ENCODE data around the gene ZFP69. TPM values are rescaled to one million over a fixed set of nuclear protein-coding genes. Genes with fewer than 3 reads are reported as not detected.
"Not testable (repeated sequence)": the region's sequence is repeated elsewhere in the genome, so short reads cannot be mapped to it uniquely, and the experiment has no call there.

The ZFP69 gene
- total RNA-seq, 4 donors from 2014 or later = 0.92 to 4.8 (median 3.0) TPM

DNA sequence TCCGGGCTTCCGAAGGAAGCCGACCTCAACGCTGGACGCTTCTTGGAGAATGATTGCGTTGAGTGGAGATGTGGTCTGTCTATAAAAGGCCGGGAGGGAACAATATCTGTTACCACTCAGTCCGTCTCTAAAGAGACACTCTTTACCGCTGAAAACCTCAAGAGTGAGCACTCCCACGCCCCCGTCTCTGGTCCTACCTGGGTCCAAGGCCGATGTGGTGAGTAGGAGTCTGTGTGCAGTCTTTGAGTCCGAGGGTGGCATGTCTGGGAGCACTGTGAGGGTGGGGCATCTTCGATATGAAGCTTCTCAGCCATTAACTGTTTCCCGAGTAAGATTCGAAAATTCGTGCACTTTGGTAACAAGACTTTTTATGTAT, 576 bp downstream of the ZFP69 start:
- peak overlapping the region; percentile 27 to 73 (median 62) for H3K4me3 ChIP-seq (replicated peaks in 1 of 3)
- intact Hi-C loops (cut with DNase I) = no loop called here
- peak in 1 of 2 donors; percentile 3 for DNase-seq
- H3K36me3 ChIP-seq = no peaks in the 10 kb centered on the region
- H3K9me3 ChIP-seq = no peaks in the 10 kb centered on the region
- no peaks in the 10 kb centered on the region for H3K27me3 ChIP-seq
- H3K27ac ChIP-seq = peak overlapping the region in 2 of 3 donors; percentile 0 to 2
- 2 to 3% methylated on average over 11 to 14 of the region's 17 CpGs for WGBS, 2 donors
- H3K4me1 ChIP-seq = no peaks in the 10 kb centered on the region
- TF ChIP-seq, protein P1, sequence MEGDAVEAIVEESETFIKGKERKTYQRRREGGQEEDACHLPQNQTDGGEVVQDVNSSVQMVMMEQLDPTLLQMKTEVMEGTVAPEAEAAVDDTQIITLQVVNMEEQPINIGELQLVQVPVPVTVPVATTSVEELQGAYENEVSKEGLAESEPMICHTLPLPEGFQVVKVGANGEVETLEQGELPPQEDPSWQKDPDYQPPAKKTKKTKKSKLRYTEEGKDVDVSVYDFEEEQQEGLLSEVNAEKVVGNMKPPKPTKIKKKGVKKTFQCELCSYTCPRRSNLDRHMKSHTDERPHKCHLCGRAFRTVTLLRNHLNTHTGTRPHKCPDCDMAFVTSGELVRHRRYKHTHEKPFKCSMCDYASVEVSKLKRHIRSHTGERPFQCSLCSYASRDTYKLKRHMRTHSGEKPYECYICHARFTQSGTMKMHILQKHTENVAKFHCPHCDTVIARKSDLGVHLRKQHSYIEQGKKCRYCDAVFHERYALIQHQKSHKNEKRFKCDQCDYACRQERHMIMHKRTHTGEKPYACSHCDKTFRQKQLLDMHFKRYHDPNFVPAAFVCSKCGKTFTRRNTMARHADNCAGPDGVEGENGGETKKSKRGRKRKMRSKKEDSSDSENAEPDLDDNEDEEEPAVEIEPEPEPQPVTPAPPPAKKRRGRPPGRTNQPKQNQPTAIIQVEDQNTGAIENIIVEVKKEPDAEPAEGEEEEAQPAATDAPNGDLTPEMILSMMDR (IDR thresholded peaks at IDR 0.05) = no peak
- no peak for TF ChIP-seq POLR2A (IDR thresholded peaks at IDR 0.05)

DNA sequence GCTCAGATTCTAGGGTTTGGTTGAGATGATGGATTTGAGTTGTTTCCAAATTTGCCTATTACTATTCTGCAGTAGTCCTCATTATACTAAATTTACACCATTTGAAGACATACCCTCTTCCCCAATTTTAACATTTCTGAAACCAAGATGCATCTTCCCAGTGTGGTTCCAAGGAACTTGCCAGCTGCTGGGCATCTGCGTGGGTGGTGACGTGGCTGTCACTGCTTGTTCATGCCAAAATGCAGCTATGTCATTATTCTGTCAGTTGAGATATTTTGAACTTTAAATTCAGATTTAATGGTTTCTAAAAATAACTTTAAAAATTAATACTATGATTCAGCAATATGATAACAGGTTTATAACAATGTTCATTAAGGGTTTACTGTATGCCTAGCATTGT, 1.2 kb downstream of the ZFP69 start:
- intact Hi-C loops (cut with DNase I) = no loop called here
- H3K4me3 ChIP-seq (replicated peaks in 1 of 3) = peak overlapping the region in 1 of 3 donors; percentile 62
- no peak overlapping the region for H3K27ac ChIP-seq
- H3K4me1 ChIP-seq = no peaks in the 10 kb centered on the region
- no peaks in the 10 kb centered on the region for H3K9me3 ChIP-seq
- 70 to 89% methylated on average over 2 of the region's 2 CpGs for WGBS, 2 donors
- DNase-seq = no peak
- TF ChIP-seq, protein P1 (IDR thresholded peaks at IDR 0.05) = no peak
- no peak for TF ChIP-seq POLR2A (IDR thresholded peaks at IDR 0.05)
- no peaks in the 10 kb centered on the region for H3K27me3 ChIP-seq
- no peaks in the 10 kb centered on the region for H3K36me3 ChIP-seq

DNA sequence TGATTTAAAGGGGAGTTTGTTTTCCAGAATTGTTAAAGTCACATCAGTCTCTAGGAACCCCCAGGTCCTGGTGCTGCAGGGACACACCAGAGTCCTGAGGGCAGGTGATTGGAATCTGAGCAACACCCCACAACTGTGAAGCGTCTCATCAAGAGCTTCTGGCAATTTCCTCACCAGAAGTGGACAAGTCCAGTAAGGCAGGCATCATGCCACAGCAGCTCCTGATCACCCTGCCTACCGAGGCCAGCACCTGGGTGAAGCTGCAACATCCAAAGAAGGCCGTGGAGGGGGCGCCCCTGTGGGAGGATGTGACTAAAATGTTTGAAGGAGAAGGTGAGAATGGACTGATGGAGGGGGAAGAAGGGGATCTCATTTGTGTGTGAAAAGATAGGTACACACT, 2.1 kb downstream of the ZFP69 start:
- Histone ChIP-seq H3K4me1 (no peaks in the 10 kb centered on the region), H3K27me3 (no peaks in the 10 kb centered on the region), H3K9me3 (no peaks in the 10 kb centered on the region), H3K27ac (no peak overlapping the region), H3K4me3 (replicated peaks in 1 of 3) (no peak overlapping the region), H3K36me3 (no peaks in the 10 kb centered on the region)
- 84 to 87% methylated on average over 4 of the region's 4 CpGs for WGBS, 2 donors
- TF ChIP-seq POLR2A (IDR thresholded peaks at IDR 0.05) = no peak
- TF ChIP-seq, protein P1 (IDR thresholded peaks at IDR 0.05) = no peak
- no peak for DNase-seq
- intact Hi-C loops (cut with DNase I) = no loop called here

DNA sequence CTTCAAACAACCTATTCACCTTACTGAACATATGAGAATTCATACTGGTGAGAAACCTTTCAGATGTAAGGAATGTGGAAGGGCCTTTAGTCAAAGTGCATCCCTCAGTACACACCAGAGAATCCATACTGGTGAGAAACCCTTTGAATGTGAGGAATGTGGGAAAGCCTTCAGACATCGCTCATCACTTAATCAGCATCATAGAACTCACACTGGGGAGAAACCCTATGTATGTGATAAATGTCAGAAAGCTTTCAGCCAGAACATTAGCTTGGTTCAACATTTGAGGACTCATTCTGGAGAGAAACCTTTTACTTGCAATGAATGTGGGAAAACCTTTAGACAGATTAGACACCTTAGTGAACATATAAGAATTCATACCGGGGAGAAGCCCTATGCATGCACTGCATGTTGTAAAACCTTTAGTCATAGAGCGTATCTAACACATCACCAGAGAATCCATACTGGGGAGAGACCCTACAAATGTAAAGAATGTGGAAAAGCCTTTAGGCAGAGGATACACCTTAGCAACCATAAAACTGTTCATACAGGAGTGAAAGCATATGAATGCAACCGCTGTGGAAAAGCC, 18.3 kb downstream of the ZFP69 start:
- Histone ChIP-seq H3K27me3 (no peaks in the 10 kb centered on the region), H3K4me1 (no peaks in the 10 kb centered on the region), H3K27ac (no peak overlapping the region), H3K4me3 (replicated peaks in 1 of 3) (no peak overlapping the region), H3K36me3 (peaks cover 19 to 21% of the 10 kb centered on the region in 2 donors), H3K9me3 (no peaks in the 10 kb centered on the region)
- intact Hi-C loops (cut with DNase I) = no loop called here
- 95 to 97% methylated on average over 4 of the region's 4 CpGs for WGBS, 2 donors
- no peak for TF ChIP-seq POLR2A (IDR thresholded peaks at IDR 0.05)
- TF ChIP-seq, protein P1 (IDR thresholded peaks at IDR 0.05) = no peak
- DNase-seq = no peak

DNA sequence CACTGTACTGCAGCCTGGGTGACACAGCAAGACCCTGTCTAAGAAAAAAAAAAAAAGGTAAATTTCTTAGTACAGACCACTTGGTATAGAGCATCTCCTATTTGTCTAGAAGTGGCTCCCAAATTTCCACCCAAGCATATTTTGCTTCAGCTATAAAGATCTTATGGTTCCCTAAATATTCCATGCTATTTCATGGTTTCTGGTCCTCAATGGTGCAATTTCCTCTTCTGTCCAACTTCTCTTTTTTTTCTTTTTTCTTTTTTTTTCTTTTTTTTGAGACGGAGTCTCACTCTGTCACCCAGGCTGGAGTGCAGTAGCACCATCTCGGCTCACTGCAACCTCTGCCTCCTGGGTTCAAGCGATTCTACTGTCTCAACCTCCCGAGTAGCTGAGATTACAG, 25.6 kb downstream of the ZFP69 start:
- WGBS, 2 donors = 96 to 99% methylated on average over 4 of the region's 4 CpGs
- not testable (repeated sequence) for H3K36me3 ChIP-seq

More for the DNA sequence above, 25.6 kb downstream of the ZFP69 start:
- H3K4me3 ChIP-seq (replicated peaks in 1 of 3); DNase-seq; H3K4me1 ChIP-seq; intact Hi-C loops (cut with DNase I); H3K9me3 ChIP-seq; H3K27me3 ChIP-seq; H3K27ac ChIP-seq: not testable (repeated sequence)

All from thyroid gland (tissue), 4 donors.